ENCODE results near the gene CFAP54.

Gene CFAP54

DNA sequence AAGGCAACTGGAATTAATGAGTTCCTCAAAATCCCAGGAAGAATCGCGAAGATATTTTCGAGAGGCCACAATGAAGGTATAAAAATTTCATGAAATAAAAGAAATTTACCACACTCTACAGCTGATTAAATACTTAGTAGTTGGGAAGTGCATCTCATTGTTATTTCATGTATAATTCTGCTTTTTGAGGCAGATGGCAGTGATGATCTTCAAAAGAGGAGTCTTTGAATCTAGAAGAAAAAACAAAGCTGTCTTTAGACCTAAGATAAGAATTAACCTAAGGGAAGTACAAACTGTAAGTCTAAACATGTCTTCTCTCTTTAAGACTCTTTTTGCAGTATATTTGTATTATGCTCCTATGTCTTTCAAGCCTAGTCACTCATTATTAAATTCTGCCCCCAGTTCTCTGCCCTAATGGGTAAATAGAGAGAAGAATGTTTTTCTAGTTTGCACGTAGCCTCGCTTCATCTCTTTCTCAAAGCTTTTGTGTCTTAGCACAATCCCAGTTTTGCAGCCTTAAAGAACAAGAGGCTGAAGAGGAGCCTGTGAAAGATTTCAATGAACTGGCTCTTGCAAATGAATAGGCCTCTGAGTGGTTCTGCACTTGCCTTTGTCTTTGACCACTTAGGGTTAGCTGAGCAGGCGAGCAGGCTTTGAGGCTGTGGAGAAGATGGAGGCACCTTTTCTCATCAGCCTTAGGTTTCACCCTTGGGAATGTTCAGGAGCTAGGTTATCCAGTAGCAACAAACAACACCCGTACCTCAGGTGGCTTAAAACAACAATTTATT is 32.7 kb downstream of the CFAP54 start:
- DNase-seq (ENCODE audit: low spot score), result no peak
- POLR2A ChIA-PET (ENCODE audit: low non-redundant PET), result interaction anchor here (0.6 kb wide), 1 partner anchor 19 kb away, joined by 6 read pairs; no protein-coding TSS in a partner anchor
- TF ChIP-seq, protein P1, sequence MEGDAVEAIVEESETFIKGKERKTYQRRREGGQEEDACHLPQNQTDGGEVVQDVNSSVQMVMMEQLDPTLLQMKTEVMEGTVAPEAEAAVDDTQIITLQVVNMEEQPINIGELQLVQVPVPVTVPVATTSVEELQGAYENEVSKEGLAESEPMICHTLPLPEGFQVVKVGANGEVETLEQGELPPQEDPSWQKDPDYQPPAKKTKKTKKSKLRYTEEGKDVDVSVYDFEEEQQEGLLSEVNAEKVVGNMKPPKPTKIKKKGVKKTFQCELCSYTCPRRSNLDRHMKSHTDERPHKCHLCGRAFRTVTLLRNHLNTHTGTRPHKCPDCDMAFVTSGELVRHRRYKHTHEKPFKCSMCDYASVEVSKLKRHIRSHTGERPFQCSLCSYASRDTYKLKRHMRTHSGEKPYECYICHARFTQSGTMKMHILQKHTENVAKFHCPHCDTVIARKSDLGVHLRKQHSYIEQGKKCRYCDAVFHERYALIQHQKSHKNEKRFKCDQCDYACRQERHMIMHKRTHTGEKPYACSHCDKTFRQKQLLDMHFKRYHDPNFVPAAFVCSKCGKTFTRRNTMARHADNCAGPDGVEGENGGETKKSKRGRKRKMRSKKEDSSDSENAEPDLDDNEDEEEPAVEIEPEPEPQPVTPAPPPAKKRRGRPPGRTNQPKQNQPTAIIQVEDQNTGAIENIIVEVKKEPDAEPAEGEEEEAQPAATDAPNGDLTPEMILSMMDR (conservative IDR thresholded peaks at IDR 0.05; ENCODE audit: low read depth), result no peak
- CTCF ChIA-PET, result interaction anchor here (1.1 kb wide), 1 partner anchor 282 kb away, joined by 4 read pairs; no protein-coding TSS in a partner anchor
- H3K27ac ChIP-seq, result no peak overlapping the region

DNA sequence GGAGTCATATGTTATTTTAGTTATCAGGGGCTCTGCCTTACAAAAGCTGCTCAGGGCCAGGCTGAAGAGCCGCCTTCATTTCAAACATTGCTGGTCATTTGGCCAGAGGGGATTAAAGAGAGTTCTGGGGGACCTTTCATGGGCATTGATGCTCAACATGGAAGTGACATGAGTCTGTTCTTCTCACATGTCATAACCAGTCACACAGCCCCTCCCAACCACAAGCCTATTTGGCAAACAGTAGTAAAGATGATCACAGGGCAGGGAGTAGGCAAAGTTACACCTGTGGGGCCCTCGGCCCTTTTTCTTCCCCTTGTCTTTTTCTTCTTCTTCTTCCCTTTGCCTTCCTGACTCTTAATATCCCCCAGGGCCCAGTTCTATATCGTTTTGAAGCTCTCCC is 33.3 kb downstream of the CFAP54 start:
- CTCF ChIA-PET, result no interaction called here

DNA sequence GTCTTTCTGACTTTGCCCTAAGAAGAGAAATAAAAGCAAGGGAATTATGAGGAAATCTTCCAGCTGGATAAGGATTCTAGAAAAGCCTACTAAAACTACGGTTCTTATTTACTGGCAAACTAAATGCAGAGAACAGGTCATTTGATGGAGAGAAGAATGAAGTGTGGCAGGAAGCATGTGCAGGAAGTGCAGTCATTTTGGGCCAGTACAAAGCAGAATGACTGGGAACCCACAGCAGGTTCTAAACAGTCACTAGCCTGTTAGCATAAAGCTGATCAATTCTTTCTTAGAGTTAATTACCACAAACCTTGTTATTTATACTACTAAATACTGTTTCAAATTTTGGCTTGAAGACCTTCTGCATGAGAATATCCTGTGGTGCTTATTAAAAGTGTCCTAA is 36.7 kb downstream of the CFAP54 start:
- CTCF ChIA-PET, result no interaction called here
- TF ChIP-seq, protein P1 (conservative IDR thresholded peaks at IDR 0.05; ENCODE audit: low read depth), result no peak
- no peak for DNase-seq (ENCODE audit: low spot score)
- no peak overlapping the region for H3K27ac ChIP-seq
- POLR2A ChIA-PET (ENCODE audit: low non-redundant PET), result no interaction called here

More for the DNA sequence above, 33.3 kb downstream of the CFAP54 start:
- DNase-seq (ENCODE audit: low spot score), result no peak
- H3K27ac ChIP-seq, result no peak overlapping the region
- POLR2A ChIA-PET (ENCODE audit: low non-redundant PET), result interaction anchor here (0.6 kb wide), 1 partner anchor 19 kb away, joined by 6 read pairs; no protein-coding TSS in a partner anchor
- TF ChIP-seq, protein P1 (conservative IDR thresholded peaks at IDR 0.05; ENCODE audit: low read depth), result no peak

DNA sequence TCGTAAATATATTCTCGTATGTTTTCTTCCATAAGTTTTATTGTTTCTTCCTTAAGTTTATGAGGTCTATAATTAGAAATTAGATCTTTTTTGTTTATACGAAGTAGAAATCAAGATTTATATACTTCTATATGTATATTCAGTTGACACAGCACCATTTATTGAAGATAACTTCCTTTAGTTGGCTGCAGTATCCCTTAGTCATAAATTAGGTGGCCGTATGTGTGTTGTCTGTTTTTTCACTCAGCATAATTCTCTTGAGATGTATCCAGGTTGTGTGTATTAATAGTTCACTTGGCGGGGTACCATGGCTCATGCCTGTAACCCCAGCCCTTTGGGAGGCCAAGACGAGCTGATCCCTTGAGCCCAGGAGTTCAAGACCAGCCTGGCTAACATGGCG is 40.5 kb downstream of the CFAP54 start:
- CTCF ChIA-PET, result no interaction called here

DNA sequence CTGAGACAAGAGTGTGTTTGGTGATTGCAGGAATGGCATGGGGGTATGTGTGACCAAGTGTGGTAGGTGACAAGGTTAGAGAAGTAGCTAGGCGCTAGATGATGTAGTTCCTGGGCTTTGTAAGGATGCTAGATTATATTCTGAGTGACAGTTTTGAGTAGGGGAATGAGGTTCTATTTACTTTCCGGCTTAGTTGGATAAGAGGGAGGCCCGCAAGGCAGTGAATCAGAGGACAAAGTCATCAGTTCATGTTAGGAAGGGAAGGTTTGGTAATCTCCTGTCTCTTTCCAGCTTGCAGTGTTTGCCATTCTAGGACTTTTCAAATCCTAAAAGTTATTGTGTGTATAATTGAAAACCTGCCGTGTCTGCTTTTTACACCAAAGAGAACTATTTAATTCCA is 45.0 kb downstream of the CFAP54 start:
- DNase-seq (ENCODE audit: low spot score), result peak; percentile 6
- CTCF ChIA-PET, result no interaction called here
- TF ChIP-seq, protein P1 (conservative IDR thresholded peaks at IDR 0.05; ENCODE audit: low read depth), result no peak
- POLR2A ChIA-PET (ENCODE audit: low non-redundant PET), result no interaction called here
- H3K27ac ChIP-seq, result no peak overlapping the region

More for the DNA sequence above, 40.5 kb downstream of the CFAP54 start:
- no peak for DNase-seq (ENCODE audit: low spot score)
- POLR2A ChIA-PET (ENCODE audit: low non-redundant PET), result no interaction called here
- H3K27ac ChIP-seq, result no peak overlapping the region
- TF ChIP-seq, protein P1 (conservative IDR thresholded peaks at IDR 0.05; ENCODE audit: low read depth), result no peak

DNA sequence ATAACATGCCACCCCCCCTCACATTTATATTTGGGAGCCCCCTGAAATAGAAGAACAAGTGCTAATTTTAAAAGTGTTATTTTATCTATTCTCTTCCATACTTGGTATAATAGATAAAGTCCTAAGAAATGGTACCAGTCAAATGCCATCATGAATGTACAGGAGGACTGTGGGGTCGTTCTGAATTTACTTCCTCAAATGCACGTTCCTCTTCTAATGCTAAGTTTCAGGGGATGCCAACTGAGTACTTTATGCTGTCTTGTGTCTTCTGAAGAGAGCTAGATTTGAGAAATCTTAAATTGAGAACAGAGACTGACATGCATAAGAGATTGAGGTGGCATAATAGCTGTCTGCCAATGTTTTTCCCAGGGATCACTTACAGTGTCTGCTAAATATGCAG is 59.0 kb downstream of the CFAP54 start:
- CTCF ChIA-PET, result interaction anchor here (0.6 kb wide), 1 partner anchor 8 kb away, joined by 3 read pairs; no protein-coding TSS in a partner anchor
- POLR2A ChIA-PET (ENCODE audit: low non-redundant PET), result no interaction called here
- DNase-seq (ENCODE audit: low spot score), result no peak

More for the DNA sequence above, 59.0 kb downstream of the CFAP54 start:
- TF ChIP-seq, protein P1 (conservative IDR thresholded peaks at IDR 0.05; ENCODE audit: low read depth), result no peak
- no peak overlapping the region for H3K27ac ChIP-seq
